WI38 (cell line): ENCODE data around the gene C1QTNF1.

ENCODE experiments used
- H3K4me3 ChIP-seq: 2 replicates; pipeline ENCODE4 v1.5.1; 2011; ENCODE audit warnings: low read depth, mild to moderate bottlenecking, control low read depth, low read length
- CTCF ChIP-seq: IDR thresholded peaks from 2 replicates; pipeline ENCODE4 v1.5.1; 2012; ENCODE audit warnings: low read depth, mild to moderate bottlenecking, control low read depth, low read length

Gene C1QTNF1

GRCh38 chr17:79002796-79003593 lies 21.0 kb upstream of the C1QTNF1 start:
- TF ChIP-seq CTCF = no peak
- H3K4me3 ChIP-seq = no peak overlapping the region

GRCh38 chr17:79003661-79004411 lies 20.1 kb upstream of the C1QTNF1 start:
- H3K4me3 ChIP-seq = no peak overlapping the region

GRCh38 chr17:79005063-79005861 lies 18.7 kb upstream of the C1QTNF1 start:
- H3K4me3 ChIP-seq = no peak overlapping the region

More at GRCh38 chr17:79003661-79004411, 20.1 kb upstream of the C1QTNF1 start:
- no peak for TF ChIP-seq CTCF

GRCh38 chr17:79006046-79006445 lies 17.9 kb upstream of the C1QTNF1 start:
- H3K4me3 ChIP-seq = no peak overlapping the region
- no peak for TF ChIP-seq CTCF

More at GRCh38 chr17:79005063-79005861, 18.7 kb upstream of the C1QTNF1 start:
- no peak for TF ChIP-seq CTCF

- no peak for TF ChIP-seq CTCF
- H3K4me3 ChIP-seq = no peak overlapping the region
Observed at GRCh38 chr17:79006794-79007503, 17.0 kb upstream of the C1QTNF1 start.

GRCh38 chr17:79007504-79008381 lies 16.2 kb upstream of the C1QTNF1 start:
- TF ChIP-seq CTCF = no peak
- peak overlapping the region; percentile 98 for H3K4me3 ChIP-seq
